IMR-90 (cell line): Measurements from ENCODE around the gene ADAM30. TPM values are rescaled to one million over a fixed set of nuclear protein-coding genes. Genes with fewer than 3 reads are reported as not detected.

ENCODE experiments used
- ATAC-seq: fragments of 200-7000 bp; cut with Tn5 transposase; 2 replicates; pipeline ENCODE4 v1.9.1; 2020; ENCODE audit warnings: low read depth, mild to moderate bottlenecking, moderate library complexity
- BruUV-seq: library from RNA; stranded (reverse); fragments of 400-500 nt; replicated peaks from 2 replicates; lab custom pipeline; 2021; lab: Mats Ljungman, UMichigan
- CTCF ChIA-PET: fragments of 300-600 bp; formaldehyde crosslinking; extraction: SDS; loops from one replicate; lab custom pipeline; 2021; ENCODE audit warnings: antibody characterized with exemption; lab: Yijun Ruan, JAX
- POLR2A ChIA-PET: fragments of 300-600 bp; sonication (Branson Sonifier 250); formaldehyde crosslinking; loops from one replicate; lab custom pipeline; 2022; ENCODE audit warnings: antibody characterized with exemption; ENCODE audit not compliant: unreplicated experiment; lab: Charles Lee
- DNase-seq: peaks from one replicate; pipeline ENCODE4 v3.0.0; 2013
- H2AFZ ChIP-seq: replicated peaks from 2 replicates; pipeline ENCODE3; 2013; ENCODE audit warnings: low read length, mild to moderate bottlenecking; ENCODE audit not compliant: poor library complexity
- H2AK5ac ChIP-seq: 2 replicates; pipeline ENCODE4 v1.6.1; 2013; ENCODE audit warnings: low read depth, low read length, inconsistent platforms
- H2AK9ac ChIP-seq: replicated peaks from 2 replicates; pipeline ENCODE3; 2013; ENCODE audit warnings: mild to moderate bottlenecking, low read depth, low read length, moderate library complexity; ENCODE audit not compliant: poor library complexity
- H2BK120ac ChIP-seq: 2 replicates; pipeline ENCODE4 v1.6.1; 2013; ENCODE audit warnings: low read depth, low read length, inconsistent platforms
- H2BK15ac ChIP-seq: 3 replicates; pipeline ENCODE4 v1.6.1; 2013; ENCODE audit warnings: low read depth, low read length, inconsistent platforms
- H2BK20ac ChIP-seq: 2 replicates; pipeline ENCODE4 v1.6.1; 2013; ENCODE audit warnings: low read depth, mild to moderate bottlenecking, inconsistent platforms, low read length, moderate library complexity
- H2BK5ac ChIP-seq: 2 replicates; pipeline ENCODE4 v1.6.1; 2013; ENCODE audit warnings: mild to moderate bottlenecking, low read depth, low read length, inconsistent platforms; ENCODE audit not compliant: poor library complexity, severe bottlenecking
- H3K14ac ChIP-seq: replicated peaks from 2 replicates; pipeline ENCODE4 v1.6.1; 2013; ENCODE audit warnings: low read depth, low read length, inconsistent platforms
- H3K18ac ChIP-seq: 2 replicates; pipeline ENCODE4 v1.6.1; 2013; ENCODE audit warnings: low read depth, low read length, control low read depth
- H3K23ac ChIP-seq: 2 replicates; pipeline ENCODE4 v1.6.1; 2013; ENCODE audit warnings: low read depth, low read length, inconsistent platforms
- H3K27ac ChIP-seq: 2 replicates; pipeline ENCODE4 v1.5.1; 2013; ENCODE audit warnings: mild to moderate bottlenecking, control low read depth, low read length; ENCODE audit not compliant: insufficient read depth
- H3K27me3 ChIP-seq: 2 replicates; pipeline ENCODE4 v1.6.1; 2013; ENCODE audit warnings: low read length; ENCODE audit not compliant: control insufficient read depth, insufficient read depth
- H3K36me3 ChIP-seq: 2 replicates; pipeline ENCODE4 v1.6.1; 2013; ENCODE audit warnings: low read length, mixed read lengths; ENCODE audit not compliant: control insufficient read depth, insufficient read depth
- H3K4ac ChIP-seq: 2 replicates; pipeline ENCODE4 v1.6.1; 2013; ENCODE audit warnings: low read depth, low read length, inconsistent platforms
- H3K4me1 ChIP-seq: 2 replicates; pipeline ENCODE4 v1.6.1; 2013; ENCODE audit warnings: low read length, mixed read lengths; ENCODE audit not compliant: control insufficient read depth, insufficient read depth
- H3K4me2 ChIP-seq: 2 replicates; pipeline ENCODE4 v1.6.1; 2013; ENCODE audit warnings: low read depth, mild to moderate bottlenecking, control low read depth, low read length, moderate library complexity
- H3K4me3 ChIP-seq: 2 replicates; pipeline ENCODE4 v1.5.1; 2013; ENCODE audit warnings: low read depth, mild to moderate bottlenecking, control low read depth, low read length, moderate library complexity; ENCODE audit not compliant: insufficient read depth
- H3K56ac ChIP-seq: 2 replicates; pipeline ENCODE4 v1.6.1; 2013; ENCODE audit warnings: low read length, inconsistent platforms; ENCODE audit not compliant: insufficient read depth; ENCODE audit errors: extremely low read depth
- H3K79me1 ChIP-seq, 2 experiments: 2 replicates each; pipeline ENCODE4 v1.6.1; 2013; ENCODE audit warnings: low read length in 2 of 2, inconsistent platforms in 1 of 2, low read depth in 1 of 2
- H3K9ac ChIP-seq: 2 replicates; pipeline ENCODE4 v1.6.1; 2013; ENCODE audit warnings: low read depth, low read length, control low read depth
- H3K9me1 ChIP-seq: 2 replicates; pipeline ENCODE4 v1.6.1; 2013; ENCODE audit warnings: low read length, inconsistent platforms; ENCODE audit not compliant: insufficient read depth
- H3K9me3 ChIP-seq: 2 replicates; pipeline ENCODE4 v1.6.1; 2013; ENCODE audit warnings: low read length; ENCODE audit not compliant: control insufficient read depth, insufficient read depth
- H4K20me1 ChIP-seq: 2 replicates; pipeline ENCODE4 v1.6.1; 2013; ENCODE audit warnings: low read length, inconsistent platforms; ENCODE audit not compliant: insufficient read depth
- H4K5ac ChIP-seq: 2 replicates; pipeline ENCODE4 v1.6.1; 2013; ENCODE audit warnings: mild to moderate bottlenecking, low read depth, low read length, control low read depth
- H4K8ac ChIP-seq, 2 experiments: 2 replicates each; pipeline ENCODE4 v1.6.1; 2013; ENCODE audit warnings: low read depth in 2 of 2, low read length in 2 of 2, control low read depth in 1 of 2, inconsistent platforms in 1 of 2
- H4K91ac ChIP-seq: 2 replicates; pipeline ENCODE4 v1.6.1; 2013; ENCODE audit warnings: low read depth, low read length, inconsistent platforms; ENCODE audit not compliant: insufficient read depth
- BHLHE40 ChIP-seq: fragments of 150-350 bp; IDR thresholded peaks from 2 replicates; pipeline ENCODE4 v1.6.1; 2016; ENCODE audit warnings: mild to moderate bottlenecking, low read depth, low read length
- CEBPB ChIP-seq: IDR thresholded peaks from 2 replicates; pipeline ENCODE4 v1.6.1; 2012; ENCODE audit warnings: low read depth, low read length, improper control_type of control experiment
- CHD1 ChIP-seq: IDR thresholded peaks from 2 replicates; pipeline ENCODE4 v1.6.1; 2012; ENCODE audit warnings: low read depth, low read length, improper control_type of control experiment
- CTCF ChIP-seq: conservative IDR thresholded peaks from 2 replicates; pipeline ENCODE4 v1.5.1; 2012; ENCODE audit warnings: mild to moderate bottlenecking, low read depth, low read length, improper control_type of control experiment
- ELK1 ChIP-seq: fragments of 150-350 bp; IDR thresholded peaks from 2 replicates; pipeline ENCODE4 v1.6.1; 2016; ENCODE audit warnings: low read depth, mild to moderate bottlenecking, low read length, moderate library complexity, borderline replicate concordance
- FOS ChIP-seq: fragments of 150-350 bp; IDR thresholded peaks from 2 replicates; pipeline ENCODE4 v1.6.1; 2016; ENCODE audit warnings: low read depth, low read length
- MAFK ChIP-seq: IDR thresholded peaks from 2 replicates; pipeline ENCODE4 v1.6.1; 2012; ENCODE audit warnings: low read depth, low read length, improper control_type of control experiment
- MAZ ChIP-seq: IDR thresholded peaks from 2 replicates; pipeline ENCODE4 v1.6.1; 2012; ENCODE audit warnings: low read depth, mild to moderate bottlenecking, low read length, improper control_type of control experiment, moderate library complexity, borderline replicate concordance
- MXI1 ChIP-seq: IDR thresholded peaks from 2 replicates; pipeline ENCODE4 v1.6.1; 2012; ENCODE audit warnings: low read depth, mild to moderate bottlenecking, low read length, moderate library complexity, borderline replicate concordance
- NFE2L2 ChIP-seq: fragments of 150-350 bp; IDR thresholded peaks from 2 replicates; pipeline ENCODE4 v1.6.1; 2016; ENCODE audit warnings: low read depth, mild to moderate bottlenecking, low read length
- POLR2A ChIP-seq: IDR thresholded peaks from 2 replicates; pipeline ENCODE4 v1.6.1; 2012; ENCODE audit warnings: mild to moderate bottlenecking, low read depth, low read length
- RAD21 ChIP-seq: IDR thresholded peaks from 2 replicates; pipeline ENCODE4 v1.6.1; 2012; ENCODE audit warnings: low read length, improper control_type of control experiment
- RCOR1 ChIP-seq: IDR thresholded peaks from 2 replicates; pipeline ENCODE4 v1.6.1; 2012; ENCODE audit warnings: mild to moderate bottlenecking, low read length, improper control_type of control experiment; ENCODE audit not compliant: insufficient replicate concordance
- RFX5 ChIP-seq: IDR thresholded peaks from 2 replicates; pipeline ENCODE4 v1.8.0; 2012; ENCODE audit warnings: low read depth, mild to moderate bottlenecking, low read length, moderate library complexity
- SMC3 ChIP-seq: fragments of 150-350 bp; IDR thresholded peaks from 2 replicates; pipeline ENCODE4 v1.6.1; 2016; ENCODE audit warnings: low read depth, mild to moderate bottlenecking, antibody characterized with exemption, low read length, moderate library complexity
- USF2 ChIP-seq: fragments of 150-350 bp; IDR thresholded peaks from 2 replicates; pipeline ENCODE4 v1.6.1; 2017; ENCODE audit warnings: mild to moderate bottlenecking, antibody characterized with exemption, low read length, low read depth
- dilution Hi-C: fragments of 300-500 bp; cut with HindIII; formaldehyde crosslinking; loops from one replicate; pipeline ENCODE4 v1.14.3; 2018; ENCODE audit warnings: low sequenced_read_pairs; ENCODE audit not compliant: unreplicated experiment
- in situ Hi-C: fragments of 300-500 bp; cut with MboI; formaldehyde crosslinking; loops from 3 replicates; pipeline ENCODE4 v1.14.3; 2019; ENCODE audit warnings: low sequenced_read_pairs, inconsistent platforms, mixed read lengths
- intact Hi-C: fragments of 100-400 bp; cut with micrococcal nuclease; formaldehyde crosslinking; loops from 2 replicates; pipeline ENCODE4 v1.10.0; 2022
- polyA plus RNA-seq, 3 experiments: library from polyadenylated mRNA; depleted of rRNA; stranded (reverse); fragments of >200 nt; gene quantifications; 2 replicates each; pipeline ENCODE4 v1.2.3, GENCODE V29; 2012; ENCODE audit warnings: low replicate concordance in 1 of 3
- total RNA-seq: library from RNA; depleted of rRNA; stranded (reverse); fragments of >200 nt; gene quantifications from 2 replicates; pipeline ENCODE4 v1.2.3, GENCODE V29; 2012

The ADAM30 gene
- total and polyA plus RNA-seq, 2 of the 4 experiments (the other 2 are of a cell fraction): not detected

GRCh38 chr1:119862276-119862675 lies 34.0 kb downstream of the ADAM30 start:
- 0 out of 2 replicates have a peak overlapping the region, but pooled peaks have one; percentile 7 for H3K56ac ChIP-seq
- peak overlapping the region; percentile 71 to 83 for H4K8ac ChIP-seq
- H3K18ac ChIP-seq: peak overlapping the region; percentile 99
- in situ Hi-C loops: no loop called here
- H2BK20ac ChIP-seq: peak overlapping the region; percentile 87
- H4K20me1 ChIP-seq: no peaks in the 10 kb centered on the region
- peak overlapping the region; percentile 26; the same call in 1 of the 2 replicates for H3K23ac ChIP-seq
- H2BK120ac ChIP-seq: peak overlapping the region; percentile 98
- H2BK5ac ChIP-seq: peak overlapping the region; percentile 98
- H4K5ac ChIP-seq: peak overlapping the region; percentile 97
- H3K9me1 ChIP-seq: peaks cover 8% of the 10 kb centered on the region
- H2AK5ac ChIP-seq: peak overlapping the region; percentile 73
- peak; percentile 71 for DNase-seq
- no peaks in the 10 kb centered on the region; a peak in 1 of 4 replicates for H3K79me1 ChIP-seq
- ATAC-seq: no peak
- H2AFZ ChIP-seq: no peak overlapping the region
- dilution Hi-C loops: no loop called here
- peak overlapping the region; percentile 15; the same call in 1 of the 2 replicates for H3K14ac ChIP-seq
- H3K4me2 ChIP-seq: peak overlapping the region; percentile 86
- H3K4me1 ChIP-seq: peaks cover 27% of the 10 kb centered on the region
- intact Hi-C loops: no loop called here
- no peaks in the 10 kb centered on the region for H3K27me3 ChIP-seq
- H2AK9ac ChIP-seq: no peak overlapping the region
- H3K9ac ChIP-seq: no peak overlapping the region
- CTCF ChIA-PET: no interaction called here
- peak overlapping the region; percentile 69 for H4K91ac ChIP-seq
- no peak overlapping the region for H3K4me3 ChIP-seq
- peak overlapping the region; percentile 91 for H3K27ac ChIP-seq
- POLR2A ChIA-PET: no interaction called here
- H3K4ac ChIP-seq: peak overlapping the region; percentile 81
- BruUV-seq: no TSS peak
- TF ChIP-seq FOS (no peak), MXI1 (no peak), MAZ (no peak), POLR2A (no peak), CEBPB (no peak), BHLHE40 (no peak), MAFK (no peak), CHD1 (no peak), ELK1 (no peak), CTCF (no peak), SMC3 (no peak), USF2 (no peak), RCOR1 (no peak), NFE2L2 (no peak), RFX5 (no peak), RAD21 (no peak)
- H2BK15ac ChIP-seq: peak overlapping the region; percentile 37; the same call in 1 of the 3 replicates
- H3K36me3 ChIP-seq: no peaks in the 10 kb centered on the region
- H3K9me3 ChIP-seq: no peaks in the 10 kb centered on the region
